Chondrocyte (in vitro differentiated cells): ENCODE results near the gene PLAC1. TPM values are rescaled to one million over a fixed set of nuclear protein-coding genes. Genes with fewer than 3 reads are reported as not detected.

Experiments used
- DNase-seq: peaks from one replicate; pipeline ENCODE4 v3.0.0; 2021; ENCODE audit warnings: mixed read lengths, low spot score
- H3K27ac Mint-ChIP-seq: one replicate; pipeline ENCODE4 v1.8.0; 2021; ENCODE audit warnings: mild to moderate bottlenecking, moderate library complexity, mixed read lengths; ENCODE audit not compliant: unreplicated experiment
- H3K27me3 Mint-ChIP-seq: 2 replicates; pipeline ENCODE4 v1.8.0; 2021; ENCODE audit warnings: low read depth, mixed read lengths
- H3K36me3 Mint-ChIP-seq: 2 replicates; pipeline ENCODE4 v1.8.0; 2021; ENCODE audit warnings: low read depth, mixed read lengths
- H3K4me1 Mint-ChIP-seq: 2 replicates; pipeline ENCODE4 v1.8.0; 2021; ENCODE audit warnings: low read depth, mild to moderate bottlenecking, mixed read lengths
- H3K4me3 Mint-ChIP-seq: one replicate; pipeline ENCODE4 v1.8.0; 2021; ENCODE audit warnings: mild to moderate bottlenecking, moderate library complexity, mixed read lengths; ENCODE audit not compliant: unreplicated experiment
- H3K9me3 Mint-ChIP-seq: 2 replicates; pipeline ENCODE4 v1.8.0; 2021; ENCODE audit warnings: low read depth, mixed read lengths
- CTCF ChIP-seq: fragments of 200-600 bp; sonication (generic); IDR thresholded peaks from 2 replicates; pipeline ENCODE4 v1.5.0; 2021; ENCODE audit warnings: antibody characterized with exemption, mild to moderate bottlenecking, moderate library complexity
- total RNA-seq: library from RNA; stranded (reverse); gene quantifications from 3 replicates; pipeline ENCODE4 v1.2.1, GENCODE V29; 2021

The PLAC1 gene
- total RNA-seq, 1 donor from 2014 or later = not detected

GRCh38 chrX:134679221-134679620, 20.9 kb upstream of the PLAC1 start:
- no peak overlapping the region for H3K27ac Mint-ChIP-seq
- no peak for TF ChIP-seq CTCF
- no peak for DNase-seq
- H3K4me3 Mint-ChIP-seq = no peak overlapping the region
- peaks cover 15% of the 10 kb centered on the region for H3K4me1 Mint-ChIP-seq
- H3K9me3 Mint-ChIP-seq = peaks cover 5% of the 10 kb centered on the region
- no peaks in the 10 kb centered on the region for H3K27me3 Mint-ChIP-seq
- H3K36me3 Mint-ChIP-seq = no peaks in the 10 kb centered on the region

GRCh38 chrX:134677332-134677731, 19.1 kb upstream of the PLAC1 start:
- peaks cover 5% of the 10 kb centered on the region for H3K9me3 Mint-ChIP-seq
- no peak for TF ChIP-seq CTCF
- no peak overlapping the region for H3K27ac Mint-ChIP-seq
- H3K27me3 Mint-ChIP-seq = no peaks in the 10 kb centered on the region
- no peaks in the 10 kb centered on the region for H3K36me3 Mint-ChIP-seq
- H3K4me3 Mint-ChIP-seq = no peak overlapping the region
- peaks cover 11% of the 10 kb centered on the region for H3K4me1 Mint-ChIP-seq
- DNase-seq = no peak

- Mint-ChIP-seq H3K4me1 (peaks cover 8% of the 10 kb centered on the region), H3K27me3 (no peaks in the 10 kb centered on the region), H3K9me3 (peaks cover 5% of the 10 kb centered on the region), H3K27ac (peak overlapping the region; percentile 37), H3K36me3 (no peaks in the 10 kb centered on the region), H3K4me3 (no peak overlapping the region)
- no peak for TF ChIP-seq CTCF
- DNase-seq = no peak
Observed at GRCh38 chrX:134676436-134676835, 18.2 kb upstream of the PLAC1 start.

GRCh38 chrX:134673123-134673522, 14.9 kb upstream of the PLAC1 start:
- H3K4me1 Mint-ChIP-seq = peaks cover 30% of the 10 kb centered on the region
- no peaks in the 10 kb centered on the region for H3K36me3 Mint-ChIP-seq
- H3K27ac Mint-ChIP-seq = no peak overlapping the region
- no peaks in the 10 kb centered on the region for H3K27me3 Mint-ChIP-seq
- H3K9me3 Mint-ChIP-seq = peaks cover 1% of the 10 kb centered on the region
- no peak overlapping the region for H3K4me3 Mint-ChIP-seq
- no peak for TF ChIP-seq CTCF
- DNase-seq = no peak

GRCh38 chrX:134672101-134672500, 13.8 kb upstream of the PLAC1 start:
- Mint-ChIP-seq H3K27me3 (no peaks in the 10 kb centered on the region), H3K9me3 (peaks cover 3% of the 10 kb centered on the region), H3K4me1 (peaks cover 30% of the 10 kb centered on the region), H3K36me3 (no peaks in the 10 kb centered on the region), H3K27ac (no peak overlapping the region), H3K4me3 (no peak overlapping the region)
- no peak for TF ChIP-seq CTCF
- DNase-seq = no peak
